ENCODE measurements around the gene PHF12. TPM values are rescaled to one million over a fixed set of nuclear protein-coding genes. Genes with fewer than 3 reads are reported as not detected.
A peak's percentile ranks its signal among the peaks of the same experiment; 100 is the strongest.

The PHF12 gene
- total RNA-seq, 4 donors from 2014 or later: 22.0 to 62.9 (median 60.1) TPM

DNA sequence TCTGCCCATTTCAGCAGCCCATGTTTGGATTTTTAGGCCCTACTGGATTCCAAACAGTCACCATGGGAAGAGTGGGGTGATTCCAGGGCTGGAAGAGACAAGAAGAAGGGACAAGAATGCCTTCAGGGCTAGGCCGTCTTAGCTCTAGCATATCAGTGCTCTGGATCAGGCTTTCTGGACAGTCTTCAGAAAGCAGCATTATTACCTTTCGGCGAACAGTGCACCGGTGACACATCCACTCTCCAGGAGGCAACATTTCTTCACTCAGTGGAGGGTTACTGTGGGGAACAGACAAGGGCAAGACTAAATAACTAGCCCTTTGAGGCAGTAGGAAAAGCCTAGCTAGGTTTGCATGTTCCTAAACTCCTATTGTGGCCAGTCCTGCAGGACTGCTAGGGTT lies 24.5 kb downstream of the PHF12 start:
- no peak for TF ChIP-seq POLR2A (IDR thresholded peaks at IDR 0.05)
- TF ChIP-seq, protein P1, sequence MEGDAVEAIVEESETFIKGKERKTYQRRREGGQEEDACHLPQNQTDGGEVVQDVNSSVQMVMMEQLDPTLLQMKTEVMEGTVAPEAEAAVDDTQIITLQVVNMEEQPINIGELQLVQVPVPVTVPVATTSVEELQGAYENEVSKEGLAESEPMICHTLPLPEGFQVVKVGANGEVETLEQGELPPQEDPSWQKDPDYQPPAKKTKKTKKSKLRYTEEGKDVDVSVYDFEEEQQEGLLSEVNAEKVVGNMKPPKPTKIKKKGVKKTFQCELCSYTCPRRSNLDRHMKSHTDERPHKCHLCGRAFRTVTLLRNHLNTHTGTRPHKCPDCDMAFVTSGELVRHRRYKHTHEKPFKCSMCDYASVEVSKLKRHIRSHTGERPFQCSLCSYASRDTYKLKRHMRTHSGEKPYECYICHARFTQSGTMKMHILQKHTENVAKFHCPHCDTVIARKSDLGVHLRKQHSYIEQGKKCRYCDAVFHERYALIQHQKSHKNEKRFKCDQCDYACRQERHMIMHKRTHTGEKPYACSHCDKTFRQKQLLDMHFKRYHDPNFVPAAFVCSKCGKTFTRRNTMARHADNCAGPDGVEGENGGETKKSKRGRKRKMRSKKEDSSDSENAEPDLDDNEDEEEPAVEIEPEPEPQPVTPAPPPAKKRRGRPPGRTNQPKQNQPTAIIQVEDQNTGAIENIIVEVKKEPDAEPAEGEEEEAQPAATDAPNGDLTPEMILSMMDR (IDR thresholded peaks at IDR 0.05): no peak
- no peaks in the 10 kb centered on the region for H3K9me3 ChIP-seq
- H3K36me3 ChIP-seq: peaks cover 16 to 17% of the 10 kb centered on the region in 2 donors
- H3K4me3 ChIP-seq (replicated peaks in 1 of 3): no peak overlapping the region
- 89 to 94% methylated on average over 4 of the region's 4 CpGs for WGBS, 2 donors
- no peaks in the 10 kb centered on the region for H3K27me3 ChIP-seq
- no peak for DNase-seq
- intact Hi-C loops (cut with DNase I): no loop called here
- H3K4me1 ChIP-seq: peaks cover 12 to 26% of the 10 kb centered on the region in 2 donors
- H3K27ac ChIP-seq: peak overlapping the region in 1 of 3 donors; percentile 9

DNA sequence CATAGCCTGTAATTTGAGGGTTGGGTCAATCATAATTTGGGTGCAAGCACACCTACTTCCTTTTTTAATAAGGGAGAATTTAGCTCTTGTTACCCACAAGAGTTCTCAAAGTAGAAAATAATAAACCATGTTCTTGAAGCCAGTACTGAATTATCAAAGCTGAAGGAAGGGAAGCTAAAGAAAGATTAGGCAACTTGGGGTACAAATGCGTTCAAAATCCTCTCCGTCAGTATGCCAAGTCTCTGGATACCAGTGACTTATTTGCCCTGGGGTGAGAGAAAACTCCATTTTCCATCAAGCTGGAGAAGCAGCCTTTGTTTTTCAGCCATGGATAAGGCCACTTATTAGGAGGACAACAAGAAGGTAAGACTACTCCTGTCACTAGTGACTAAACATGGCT lies 25.0 kb downstream of the PHF12 start:
- H3K27me3 ChIP-seq: no peaks in the 10 kb centered on the region
- H3K4me1 ChIP-seq: peaks cover 12 to 26% of the 10 kb centered on the region in 2 donors
- WGBS, 2 donors: 64 to 85% methylated on average over 2 of the region's 2 CpGs
- no peak for DNase-seq
- peaks cover 20% of the 10 kb centered on the region in 2 donors for H3K36me3 ChIP-seq
- peak overlapping the region in 2 of 3 donors; percentile 9 to 28 for H3K27ac ChIP-seq
- H3K4me3 ChIP-seq (replicated peaks in 1 of 3): no peak overlapping the region
- no peaks in the 10 kb centered on the region for H3K9me3 ChIP-seq
- no peak for TF ChIP-seq POLR2A (IDR thresholded peaks at IDR 0.05)
- TF ChIP-seq, protein P1 (IDR thresholded peaks at IDR 0.05): no peak
- intact Hi-C loops (cut with DNase I): no loop called here

DNA sequence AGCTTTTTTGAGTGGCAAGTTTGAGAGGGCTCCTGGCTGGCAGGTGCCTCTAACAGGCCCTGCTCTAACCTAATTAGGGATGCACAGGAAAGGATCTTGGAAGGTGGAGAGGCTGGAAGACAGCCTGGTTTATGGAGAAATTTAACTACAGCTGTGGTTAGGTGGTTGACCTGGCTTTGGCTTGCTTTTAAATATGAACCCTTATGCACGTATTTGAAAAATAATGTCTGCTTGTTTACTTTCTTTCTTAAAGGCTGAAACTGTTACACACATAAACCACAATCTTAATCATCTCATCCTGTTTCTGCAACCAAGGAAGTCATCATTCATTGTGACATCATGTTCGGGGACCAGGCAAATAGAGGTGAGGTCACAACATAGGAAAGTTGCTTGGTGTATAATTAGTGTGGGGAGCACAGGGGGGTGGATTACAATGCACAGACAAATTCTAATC lies 25.4 kb downstream of the PHF12 start:
- H3K9me3 ChIP-seq: no peaks in the 10 kb centered on the region
- DNase-seq: no peak
- H3K4me1 ChIP-seq: peaks cover 11 to 23% of the 10 kb centered on the region in 2 donors
- peaks cover 24% of the 10 kb centered on the region in 2 donors for H3K36me3 ChIP-seq
- H3K27ac ChIP-seq: peak overlapping the region in 1 of 3 donors; percentile 28
- no peak overlapping the region for H3K4me3 ChIP-seq (replicated peaks in 1 of 3)
- intact Hi-C loops (cut with DNase I): no loop called here
- WGBS, 2 donors: 54 to 67% methylated on average over 2 of the region's 2 CpGs
- TF ChIP-seq POLR2A (IDR thresholded peaks at IDR 0.05): no peak
- TF ChIP-seq, protein P1 (IDR thresholded peaks at IDR 0.05): no peak
- no peaks in the 10 kb centered on the region for H3K27me3 ChIP-seq

DNA sequence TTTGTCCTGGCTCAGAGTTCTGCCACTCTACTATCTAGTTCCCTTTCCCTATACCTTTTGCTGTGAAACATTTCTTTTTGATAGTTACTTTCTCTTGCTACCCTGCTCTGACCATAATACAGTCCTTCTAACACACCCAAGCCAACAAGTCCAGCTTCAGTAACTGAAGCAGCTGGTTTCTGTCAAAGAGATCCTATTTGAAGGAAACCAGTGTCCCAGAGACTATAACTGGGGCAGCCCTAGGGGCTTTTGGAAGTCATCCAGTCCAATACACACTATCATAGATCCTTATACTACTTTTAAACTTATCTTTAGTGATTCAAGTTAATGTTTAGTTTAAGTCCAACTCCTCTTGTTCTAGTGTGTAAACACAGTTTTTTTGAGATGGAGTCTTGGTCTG lies 31.1 kb downstream of the PHF12 start:
- Histone ChIP-seq H3K4me3 (replicated peaks in 1 of 3) (no peak overlapping the region), H3K36me3 (peaks cover 78 to 80% of the 10 kb centered on the region in 2 donors), H3K27ac (no peak overlapping the region), H3K27me3 (no peaks in the 10 kb centered on the region), H3K4me1 (no peaks in the 10 kb centered on the region), H3K9me3 (no peaks in the 10 kb centered on the region)
- TF ChIP-seq POLR2A (IDR thresholded peaks at IDR 0.05): no peak
- TF ChIP-seq, protein P1 (IDR thresholded peaks at IDR 0.05): no peak
- intact Hi-C loops (cut with DNase I): no loop called here
- no peak for DNase-seq

DNA sequence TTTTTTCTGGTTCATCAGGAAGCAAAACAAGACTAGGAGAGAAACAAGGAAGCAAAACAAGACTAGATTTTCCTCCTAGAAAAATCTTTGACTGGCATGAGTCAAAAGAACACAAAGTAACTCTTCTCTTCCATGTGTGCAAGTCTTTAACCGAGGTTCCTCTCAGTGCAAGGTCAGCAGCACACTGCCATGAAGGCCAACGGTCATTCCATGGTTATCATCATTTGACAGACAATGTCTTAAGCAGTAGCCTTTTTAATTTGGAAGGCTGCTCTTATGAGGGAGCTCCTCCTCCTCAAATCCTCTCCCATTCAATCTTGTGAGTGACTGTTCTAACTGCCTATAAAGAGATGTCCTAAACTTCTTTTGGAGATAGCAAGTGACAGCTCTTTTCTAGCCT lies 33.0 kb downstream of the PHF12 start:
- no peaks in the 10 kb centered on the region for H3K4me1 ChIP-seq
- H3K27ac ChIP-seq: no peak overlapping the region
- H3K27me3 ChIP-seq: no peaks in the 10 kb centered on the region
- intact Hi-C loops (cut with DNase I): no loop called here
- 81 to 89% methylated on average over 2 of the region's 2 CpGs for WGBS, 2 donors
- TF ChIP-seq, protein P1 (IDR thresholded peaks at IDR 0.05): no peak
- no peak for TF ChIP-seq POLR2A (IDR thresholded peaks at IDR 0.05)
- no peak overlapping the region for H3K4me3 ChIP-seq (replicated peaks in 1 of 3)
- H3K9me3 ChIP-seq: no peaks in the 10 kb centered on the region
- H3K36me3 ChIP-seq: peaks cover 85 to 88% of the 10 kb centered on the region in 2 donors
- DNase-seq: no peak
